ENCODE data around the gene PCNX2. TPM values are rescaled to one million over a fixed set of nuclear protein-coding genes. Genes with fewer than 3 reads are reported as not detected.

Gene PCNX2
- total and polyA plus RNA-seq, 4 experiments from 2014 or later, result 1.8 to 109 (median 55.7) TPM

DNA sequence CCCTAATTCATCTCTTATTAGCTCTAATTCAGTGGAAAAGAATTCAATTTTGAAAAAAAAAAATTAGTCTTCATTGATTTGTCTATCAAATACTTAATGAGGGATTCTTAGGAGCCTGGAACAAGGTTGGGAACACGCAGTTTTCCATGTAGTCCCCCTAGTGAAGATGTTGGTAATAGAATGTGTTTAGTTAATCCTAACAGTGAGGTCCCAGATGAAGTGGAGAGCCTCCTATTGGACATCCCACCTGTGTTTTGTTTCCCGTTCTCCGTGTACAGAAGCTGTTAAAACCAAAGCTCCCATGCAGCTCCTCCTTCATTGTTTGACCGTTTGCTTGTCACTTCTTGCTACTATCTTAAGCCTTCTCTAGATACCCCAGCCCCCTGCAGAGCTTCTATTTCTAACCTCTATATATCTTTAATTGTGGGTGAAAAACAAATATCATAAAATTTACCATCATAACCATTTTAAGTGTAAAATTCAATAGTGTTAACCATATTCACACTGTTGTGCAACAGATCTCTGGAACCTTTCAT, 67.5 kb downstream of the PCNX2 start:
- Histone ChIP-seq H3K9me3 (ENCODE audit: control insufficient read depth in 1 of 2, low read length in 2 of 2) (no peaks in the 10 kb centered on the region), H3K27ac (ENCODE audit: low read depth, low read length) (no peak overlapping the region), H3K36me3 (ENCODE audit: insufficient read depth, low read length) (peaks cover 5% of the 10 kb centered on the region), H3K4me3 (ENCODE audit: low read length in 2 of 2) (no peak overlapping the region), H3K27me3 (ENCODE audit: insufficient read depth, low read length) (no peaks in the 10 kb centered on the region), H3K4me1 (ENCODE audit: insufficient read depth, low read length) (no peaks in the 10 kb centered on the region)
- no peaks in the 10 kb centered on the region for H3K9me3 Mint-ChIP-seq
- CTCF ChIA-PET (ENCODE audit: partially characterized antibody), result no interaction called here
- intact Hi-C loops (cut with micrococcal nuclease), result no loop called here
- no peak for DNase-seq
- peaks cover 45 to 54% of the 10 kb centered on the region in 2 donors for H3K36me3 Mint-ChIP-seq
- no peaks in the 10 kb centered on the region for H3K4me1 Mint-ChIP-seq
- H3K4me3 Mint-ChIP-seq, result no peak overlapping the region
- POLR2A ChIA-PET (ENCODE audit: partially characterized antibody), result no interaction called here
- no peak overlapping the region for H3K27ac Mint-ChIP-seq
- H3K27me3 Mint-ChIP-seq, result no peaks in the 10 kb centered on the region

DNA sequence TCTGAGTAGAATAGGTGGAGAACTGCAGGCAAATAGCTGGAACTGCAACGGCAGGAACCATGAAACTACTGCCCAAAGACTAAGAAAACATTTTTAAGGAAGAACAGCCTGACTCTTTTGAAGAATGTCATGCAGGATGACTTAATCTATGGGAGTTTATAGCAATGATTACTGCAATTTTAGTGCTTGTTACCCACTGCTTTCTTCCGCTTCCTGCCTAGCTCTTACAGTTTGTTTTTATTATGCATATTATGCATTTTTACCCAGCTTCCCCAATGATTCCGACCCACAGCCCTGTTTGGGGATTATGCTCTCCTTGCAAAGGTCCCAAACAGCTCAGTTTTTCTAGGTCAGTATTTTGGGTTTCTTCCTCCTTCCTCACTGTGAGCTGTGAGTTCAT, 71.2 kb downstream of the PCNX2 start:
- H3K4me1 ChIP-seq (ENCODE audit: insufficient read depth, low read length), result no peaks in the 10 kb centered on the region
- no peak overlapping the region for H3K4me3 ChIP-seq (ENCODE audit: low read length in 2 of 2)
- Mint-ChIP-seq H3K27me3 (no peaks in the 10 kb centered on the region), H3K4me3 (no peak overlapping the region), H3K4me1 (no peaks in the 10 kb centered on the region), H3K36me3 (peaks cover 20 to 42% of the 10 kb centered on the region in 2 donors), H3K27ac (no peak overlapping the region), H3K9me3 (no peaks in the 10 kb centered on the region)
- no peaks in the 10 kb centered on the region for H3K27me3 ChIP-seq (ENCODE audit: insufficient read depth, low read length)
- CTCF ChIA-PET (ENCODE audit: partially characterized antibody), result interaction anchor here (1.2 kb wide), 1 partner anchor 9 kb away, joined by 4 read pairs; no protein-coding TSS in a partner anchor
- H3K36me3 ChIP-seq (ENCODE audit: insufficient read depth, low read length), result peaks cover 5% of the 10 kb centered on the region
- intact Hi-C loops (cut with micrococcal nuclease), result no loop called here
- POLR2A ChIA-PET (ENCODE audit: partially characterized antibody), result no interaction called here
- no peaks in the 10 kb centered on the region for H3K9me3 ChIP-seq (ENCODE audit: control insufficient read depth in 1 of 2, low read length in 2 of 2)
- no peak for DNase-seq
- H3K27ac ChIP-seq (ENCODE audit: low read depth, low read length), result no peak overlapping the region

DNA sequence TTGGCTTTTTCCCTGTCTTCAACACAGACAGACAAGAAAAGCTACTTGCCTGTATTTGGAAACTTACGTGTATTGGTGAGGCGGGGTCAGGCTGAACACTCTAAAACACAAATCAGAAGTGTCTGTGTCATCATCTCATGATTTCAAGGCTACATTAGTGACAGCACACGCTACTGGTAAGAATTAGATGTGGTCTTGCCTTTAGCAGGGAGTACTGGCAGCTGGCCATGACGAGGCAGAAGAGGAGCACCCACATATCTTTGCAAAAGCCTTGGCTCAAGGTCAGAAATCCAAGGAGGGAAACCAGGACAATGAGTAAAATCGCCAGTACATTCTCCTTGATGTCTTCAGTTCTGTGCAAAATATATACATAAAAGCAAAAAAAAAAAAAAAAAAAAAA, 77.7 kb downstream of the PCNX2 start:
- no peaks in the 10 kb centered on the region for H3K27me3 Mint-ChIP-seq
- no peak overlapping the region for H3K27ac Mint-ChIP-seq
- intact Hi-C loops (cut with micrococcal nuclease), result no loop called here

DNA sequence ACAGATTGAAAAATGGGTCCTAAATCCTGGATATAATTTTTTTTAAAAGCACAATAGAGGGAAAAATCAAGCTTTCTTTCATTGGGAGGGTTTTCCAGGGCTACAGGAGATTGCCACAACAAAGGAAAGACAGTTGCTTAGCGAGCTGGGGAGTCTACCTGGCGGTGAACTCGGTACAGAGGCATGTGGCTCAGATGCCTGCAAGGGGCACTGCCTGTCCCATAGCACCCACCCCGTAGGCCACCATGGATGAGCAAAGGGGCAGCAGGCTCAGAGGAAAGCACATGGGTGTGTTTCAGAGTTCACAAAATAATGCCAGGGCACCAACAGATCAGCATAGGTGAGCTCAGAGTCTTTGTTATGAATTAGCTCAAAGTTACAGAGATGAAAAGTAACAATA, 79.5 kb downstream of the PCNX2 start:
- no peak overlapping the region for H3K27ac ChIP-seq (ENCODE audit: low read depth, low read length)
- CTCF ChIA-PET (ENCODE audit: partially characterized antibody), result no interaction called here
- intact Hi-C loops (cut with micrococcal nuclease), result no loop called here
- peak overlapping the region in 1 of 7 donors; percentile 49 for H3K27ac Mint-ChIP-seq
- H3K4me3 Mint-ChIP-seq, result no peak overlapping the region
- H3K36me3 ChIP-seq (ENCODE audit: insufficient read depth, low read length), result no peaks in the 10 kb centered on the region
- no peaks in the 10 kb centered on the region for H3K9me3 ChIP-seq (ENCODE audit: control insufficient read depth in 1 of 2, low read length in 2 of 2)
- H3K4me3 ChIP-seq (ENCODE audit: low read length in 2 of 2), result no peak overlapping the region
- peaks cover 0 to 5% (median 0%) of the 10 kb centered on the region in 4 donors for H3K4me1 Mint-ChIP-seq
- no peaks in the 10 kb centered on the region for H3K4me1 ChIP-seq (ENCODE audit: insufficient read depth, low read length)
- no peaks in the 10 kb centered on the region for H3K27me3 Mint-ChIP-seq
- H3K27me3 ChIP-seq (ENCODE audit: insufficient read depth, low read length), result no peaks in the 10 kb centered on the region
- no peak for DNase-seq
- peaks cover 16 to 52% of the 10 kb centered on the region in 2 donors for H3K36me3 Mint-ChIP-seq
- POLR2A ChIA-PET (ENCODE audit: partially characterized antibody), result interaction anchor here (0.6 kb wide), 1 partner anchor 457 kb away, joined by 3 read pairs; no protein-coding TSS in a partner anchor
- peaks cover 0 to 4% (median 0%) of the 10 kb centered on the region in 8 donors for H3K9me3 Mint-ChIP-seq

More for the DNA sequence above, 77.7 kb downstream of the PCNX2 start:
- no peak overlapping the region for H3K4me3 Mint-ChIP-seq
- H3K9me3 ChIP-seq (ENCODE audit: control insufficient read depth in 1 of 2, low read length in 2 of 2), result no peaks in the 10 kb centered on the region
- H3K9me3 Mint-ChIP-seq, result peaks cover 0 to 4% (median 0%) of the 10 kb centered on the region in 8 donors
- ChIA-PET CTCF (ENCODE audit: partially characterized antibody) (no interaction called here), POLR2A (ENCODE audit: partially characterized antibody) (no interaction called here)
- no peak overlapping the region for H3K4me3 ChIP-seq (ENCODE audit: low read length in 2 of 2)
- H3K4me1 Mint-ChIP-seq, result peaks cover 0 to 5% (median 0%) of the 10 kb centered on the region in 4 donors
- H3K36me3 ChIP-seq (ENCODE audit: insufficient read depth, low read length), result no peaks in the 10 kb centered on the region
- H3K27ac ChIP-seq (ENCODE audit: low read depth, low read length), result no peak overlapping the region
- H3K36me3 Mint-ChIP-seq, result peaks cover 11 to 36% of the 10 kb centered on the region in 2 donors
- DNase-seq, result no peak
- H3K27me3 ChIP-seq (ENCODE audit: insufficient read depth, low read length), result no peaks in the 10 kb centered on the region
- H3K4me1 ChIP-seq (ENCODE audit: insufficient read depth, low read length), result no peaks in the 10 kb centered on the region

DNA sequence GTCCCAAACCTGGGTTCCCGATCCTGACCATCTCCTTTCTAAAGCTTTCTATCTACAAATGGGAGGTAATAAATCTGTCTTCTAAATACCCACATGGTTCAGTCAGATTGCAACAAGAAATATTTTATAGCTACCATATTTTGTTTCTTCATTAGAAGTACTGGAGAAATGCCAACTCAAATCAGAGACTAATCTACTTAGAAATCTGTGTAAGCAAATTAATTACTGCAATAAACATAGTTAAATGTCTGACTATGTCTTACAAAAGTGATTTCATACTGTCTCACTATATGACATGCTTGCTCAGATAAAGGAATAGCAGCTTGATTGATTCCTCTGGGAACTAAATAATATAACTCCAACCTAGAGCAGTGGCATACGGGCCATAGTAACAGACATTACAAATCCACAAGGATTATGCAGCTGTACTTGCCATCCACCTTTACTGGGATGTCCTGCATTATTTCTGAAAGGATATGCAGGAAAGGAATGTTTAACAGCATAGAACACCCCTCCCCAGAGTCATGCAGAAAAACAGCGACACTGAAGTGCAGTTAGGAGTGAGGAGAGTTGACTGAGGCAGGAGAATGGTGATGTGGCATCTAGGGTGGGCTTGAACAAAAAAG, 80.3 kb downstream of the PCNX2 start:
- Histone ChIP-seq H3K27me3 (ENCODE audit: insufficient read depth, low read length) (no peaks in the 10 kb centered on the region), H3K27ac (ENCODE audit: low read depth, low read length) (no peak overlapping the region), H3K36me3 (ENCODE audit: insufficient read depth, low read length) (no peaks in the 10 kb centered on the region), H3K9me3 (ENCODE audit: control insufficient read depth in 1 of 2, low read length in 2 of 2) (no peaks in the 10 kb centered on the region), H3K4me1 (ENCODE audit: insufficient read depth, low read length) (no peaks in the 10 kb centered on the region), H3K4me3 (ENCODE audit: low read length in 2 of 2) (no peak overlapping the region)
- H3K4me3 Mint-ChIP-seq, result no peak overlapping the region
- intact Hi-C loops (cut with micrococcal nuclease), result no loop called here
- peaks cover 0 to 5% (median 0%) of the 10 kb centered on the region in 4 donors for H3K4me1 Mint-ChIP-seq
- no peak for DNase-seq
- no peaks in the 10 kb centered on the region for H3K27me3 Mint-ChIP-seq
- H3K9me3 Mint-ChIP-seq, result peaks cover 0 to 4% (median 0%) of the 10 kb centered on the region in 8 donors
- H3K27ac Mint-ChIP-seq, result peak overlapping the region in 1 of 7 donors; percentile 3
- peaks cover 16 to 46% of the 10 kb centered on the region in 2 donors for H3K36me3 Mint-ChIP-seq
- POLR2A ChIA-PET (ENCODE audit: partially characterized antibody), result no interaction called here
- CTCF ChIA-PET (ENCODE audit: partially characterized antibody), result no interaction called here

DNA sequence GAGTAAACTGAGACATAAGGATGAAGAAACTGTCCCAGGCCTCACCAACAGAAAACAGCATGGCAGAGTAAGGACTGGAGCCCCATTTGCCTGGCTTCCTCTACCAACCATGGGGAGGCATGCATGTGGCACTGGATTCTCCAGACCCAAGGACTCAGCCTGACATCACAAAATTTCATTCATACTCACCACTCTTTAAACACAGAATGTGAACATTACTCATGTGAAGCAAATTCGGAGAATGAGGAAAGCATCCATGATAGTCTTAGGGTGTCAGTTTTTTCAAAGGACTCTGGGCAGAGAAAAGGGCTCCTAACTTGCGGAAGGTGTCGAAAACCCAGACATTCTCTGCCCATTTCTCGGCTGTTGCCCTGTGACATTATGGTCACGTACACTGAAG, 83.9 kb downstream of the PCNX2 start:
- Histone ChIP-seq H3K9me3 (ENCODE audit: control insufficient read depth in 1 of 2, low read length in 2 of 2) (no peaks in the 10 kb centered on the region), H3K27me3 (ENCODE audit: insufficient read depth, low read length) (no peaks in the 10 kb centered on the region), H3K4me1 (ENCODE audit: insufficient read depth, low read length) (no peaks in the 10 kb centered on the region), H3K36me3 (ENCODE audit: insufficient read depth, low read length) (no peaks in the 10 kb centered on the region), H3K27ac (ENCODE audit: low read depth, low read length) (no peak overlapping the region), H3K4me3 (ENCODE audit: low read length in 2 of 2) (no peak overlapping the region)
- ChIA-PET CTCF (ENCODE audit: partially characterized antibody) (no interaction called here), POLR2A (ENCODE audit: partially characterized antibody) (no interaction called here)
- no peak for DNase-seq
- Mint-ChIP-seq H3K9me3 (peaks cover 0 to 1% (median 0%) of the 10 kb centered on the region in 8 donors), H3K4me3 (no peak overlapping the region), H3K4me1 (no peaks in the 10 kb centered on the region), H3K36me3 (peaks cover 29 to 54% of the 10 kb centered on the region in 2 donors), H3K27ac (no peak overlapping the region), H3K27me3 (no peaks in the 10 kb centered on the region)
- intact Hi-C loops (cut with micrococcal nuclease), result no loop called here

DNA sequence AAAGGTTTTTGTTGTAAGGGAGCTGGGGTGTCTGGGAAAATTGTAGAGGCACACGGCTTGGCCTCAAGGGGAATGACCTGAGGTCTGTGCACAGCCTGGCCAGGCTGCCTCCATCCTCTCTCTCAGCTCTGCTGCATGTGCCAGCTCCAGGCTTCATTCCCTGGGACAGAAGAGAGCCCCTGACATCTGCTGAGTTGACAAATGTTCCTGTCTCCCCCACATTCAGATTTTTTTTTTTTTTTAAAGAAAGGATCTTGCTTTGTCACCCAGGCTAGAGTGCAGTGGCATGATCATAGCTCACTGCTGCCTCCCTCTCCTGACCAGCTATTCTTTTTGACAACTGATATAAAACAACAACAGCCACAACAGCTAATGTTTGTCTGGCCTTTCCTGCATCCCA, 84.4 kb downstream of the PCNX2 start:
- H3K36me3 Mint-ChIP-seq, result peaks cover 33 to 59% of the 10 kb centered on the region in 2 donors
- intact Hi-C loops (cut with micrococcal nuclease), result no loop called here
- H3K4me3 ChIP-seq (ENCODE audit: low read length in 2 of 2), result no peak overlapping the region
- DNase-seq, result no peak
- H3K4me1 ChIP-seq (ENCODE audit: insufficient read depth, low read length), result no peaks in the 10 kb centered on the region
- ChIA-PET CTCF (ENCODE audit: partially characterized antibody) (no interaction called here), POLR2A (ENCODE audit: partially characterized antibody) (no interaction called here)
- no peak overlapping the region for H3K27ac Mint-ChIP-seq
- H3K4me1 Mint-ChIP-seq, result no peaks in the 10 kb centered on the region
- H3K27me3 ChIP-seq (ENCODE audit: insufficient read depth, low read length), result no peaks in the 10 kb centered on the region
- no peaks in the 10 kb centered on the region for H3K9me3 ChIP-seq (ENCODE audit: control insufficient read depth in 1 of 2, low read length in 2 of 2)
- H3K27me3 Mint-ChIP-seq, result no peaks in the 10 kb centered on the region
- peaks cover 0 to 1% (median 0%) of the 10 kb centered on the region in 8 donors for H3K9me3 Mint-ChIP-seq
- H3K36me3 ChIP-seq (ENCODE audit: insufficient read depth, low read length), result no peaks in the 10 kb centered on the region
- no peak overlapping the region for H3K4me3 Mint-ChIP-seq
- H3K27ac ChIP-seq (ENCODE audit: low read depth, low read length), result no peak overlapping the region
